ENCODE measurements around the gene HCK.
A peak's percentile ranks its signal among the peaks of the same experiment; 100 is the strongest.

HCK gene

GRCh38 chr20:32050851-32051556, 1.0 kb upstream of the HCK start:
- Mint-ChIP-seq H3K36me3 (ENCODE audit: low read depth) (no peaks in the 10 kb centered on the region), H3K4me3 (peak overlapping the region in 2 of 3 experiments; percentile 69 to 72), H3K4me1 (peaks cover 9% of the 10 kb centered on the region), H3K27me3 (ENCODE audit: low read depth) (peaks cover 87% of the 10 kb centered on the region), H3K27ac (no peak overlapping the region), H3K9me3 (peaks cover 9% of the 10 kb centered on the region)
- TF ChIP-seq, protein P1, sequence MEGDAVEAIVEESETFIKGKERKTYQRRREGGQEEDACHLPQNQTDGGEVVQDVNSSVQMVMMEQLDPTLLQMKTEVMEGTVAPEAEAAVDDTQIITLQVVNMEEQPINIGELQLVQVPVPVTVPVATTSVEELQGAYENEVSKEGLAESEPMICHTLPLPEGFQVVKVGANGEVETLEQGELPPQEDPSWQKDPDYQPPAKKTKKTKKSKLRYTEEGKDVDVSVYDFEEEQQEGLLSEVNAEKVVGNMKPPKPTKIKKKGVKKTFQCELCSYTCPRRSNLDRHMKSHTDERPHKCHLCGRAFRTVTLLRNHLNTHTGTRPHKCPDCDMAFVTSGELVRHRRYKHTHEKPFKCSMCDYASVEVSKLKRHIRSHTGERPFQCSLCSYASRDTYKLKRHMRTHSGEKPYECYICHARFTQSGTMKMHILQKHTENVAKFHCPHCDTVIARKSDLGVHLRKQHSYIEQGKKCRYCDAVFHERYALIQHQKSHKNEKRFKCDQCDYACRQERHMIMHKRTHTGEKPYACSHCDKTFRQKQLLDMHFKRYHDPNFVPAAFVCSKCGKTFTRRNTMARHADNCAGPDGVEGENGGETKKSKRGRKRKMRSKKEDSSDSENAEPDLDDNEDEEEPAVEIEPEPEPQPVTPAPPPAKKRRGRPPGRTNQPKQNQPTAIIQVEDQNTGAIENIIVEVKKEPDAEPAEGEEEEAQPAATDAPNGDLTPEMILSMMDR (IDR thresholded peaks at IDR 0.05; ENCODE audit: unreplicated experiment in 3 of 3) = no peak

DNA sequence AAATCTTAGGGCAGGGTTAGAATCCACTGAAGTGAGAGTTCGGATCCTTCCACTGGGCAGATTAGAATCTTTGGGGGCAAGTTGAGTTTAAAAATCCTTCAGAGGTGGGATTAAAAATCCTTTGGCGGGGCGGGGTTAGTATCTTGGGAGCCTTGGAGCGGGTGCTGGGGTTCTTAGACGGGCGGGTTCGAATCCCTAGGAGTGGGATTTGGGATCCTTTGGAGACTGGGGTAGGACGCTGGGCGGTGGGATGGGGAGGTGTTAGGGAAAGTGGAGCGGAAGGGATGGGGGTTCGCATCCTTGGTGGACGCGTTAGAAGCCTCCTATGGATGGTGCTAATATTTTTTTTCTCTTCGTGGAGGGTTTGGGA, 337 bp upstream of the HCK start:
- H3K4me1 Mint-ChIP-seq = peaks cover 9% of the 10 kb centered on the region
- TF ChIP-seq, protein P1 (IDR thresholded peaks at IDR 0.05; ENCODE audit: unreplicated experiment in 3 of 3) = no peak

DNA sequence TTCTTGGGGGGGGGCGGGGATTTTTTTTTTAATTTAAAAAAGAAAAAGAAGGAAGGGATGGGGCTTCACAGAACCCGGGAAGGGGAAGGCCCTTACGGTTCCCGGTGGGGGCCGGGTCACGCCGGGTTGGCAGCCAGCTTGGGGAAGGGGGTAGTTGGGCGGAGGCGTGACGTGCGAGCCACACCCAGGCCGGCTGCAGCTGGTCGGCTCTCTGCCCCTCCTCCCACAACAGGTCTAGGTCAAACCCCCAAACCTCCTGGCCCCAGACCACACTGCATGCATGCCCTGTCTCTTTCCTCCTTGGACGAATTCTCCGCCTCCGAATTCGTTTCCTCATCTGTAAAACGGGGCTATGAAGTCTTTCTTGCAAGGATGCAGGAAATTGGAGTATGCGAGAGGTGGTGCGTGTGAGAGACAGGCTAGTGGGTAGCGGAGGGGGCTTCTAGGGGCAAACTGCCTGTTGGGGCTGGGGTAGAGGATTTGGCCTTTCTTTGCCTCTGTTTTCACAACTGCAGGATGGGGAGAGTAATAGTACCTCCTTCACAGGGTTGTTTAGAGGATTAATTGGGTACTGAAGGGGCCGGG, 828 bp downstream of the HCK start:
- no peaks in the 10 kb centered on the region for H3K36me3 Mint-ChIP-seq (ENCODE audit: low read depth)
- H3K4me3 Mint-ChIP-seq = no peak overlapping the region
- H3K27ac Mint-ChIP-seq = no peak overlapping the region
- peaks cover 9% of the 10 kb centered on the region for H3K4me1 Mint-ChIP-seq
- H3K27me3 Mint-ChIP-seq (ENCODE audit: low read depth) = peaks cover 90% of the 10 kb centered on the region
- peaks cover 9% of the 10 kb centered on the region for H3K9me3 Mint-ChIP-seq
- TF ChIP-seq, protein P1 (IDR thresholded peaks at IDR 0.05; ENCODE audit: unreplicated experiment in 3 of 3) = no peak

More for the DNA sequence above, 337 bp upstream of the HCK start:
- no peaks in the 10 kb centered on the region for H3K36me3 Mint-ChIP-seq (ENCODE audit: low read depth)
- H3K4me3 Mint-ChIP-seq = peak overlapping the region; percentile 63 to 72 (median 69)
- H3K27me3 Mint-ChIP-seq (ENCODE audit: low read depth) = peaks cover 86% of the 10 kb centered on the region
- no peak overlapping the region for H3K27ac Mint-ChIP-seq
- H3K9me3 Mint-ChIP-seq = peaks cover 9% of the 10 kb centered on the region

GRCh38 chr20:32053648-32054047, 1.6 kb downstream of the HCK start:
- Mint-ChIP-seq H3K4me1 (peaks cover 9% of the 10 kb centered on the region), H3K27me3 (ENCODE audit: low read depth) (peaks cover 91% of the 10 kb centered on the region), H3K9me3 (peaks cover 7% of the 10 kb centered on the region), H3K27ac (no peak overlapping the region), H3K4me3 (no peak overlapping the region), H3K36me3 (ENCODE audit: low read depth) (no peaks in the 10 kb centered on the region)
- TF ChIP-seq, protein P1 (IDR thresholded peaks at IDR 0.05; ENCODE audit: unreplicated experiment in 3 of 3) = no peak

GRCh38 chr20:32056708-32057483, 4.9 kb downstream of the HCK start:
- TF ChIP-seq, protein P1 (IDR thresholded peaks at IDR 0.05; ENCODE audit: unreplicated experiment in 3 of 3) = no peak
- peaks cover 3% of the 10 kb centered on the region for H3K4me1 Mint-ChIP-seq
- peaks cover 79% of the 10 kb centered on the region for H3K27me3 Mint-ChIP-seq (ENCODE audit: low read depth)
- no peaks in the 10 kb centered on the region for H3K36me3 Mint-ChIP-seq (ENCODE audit: low read depth)
- no peak overlapping the region for H3K27ac Mint-ChIP-seq
- no peak overlapping the region for H3K4me3 Mint-ChIP-seq
- no peaks in the 10 kb centered on the region for H3K9me3 Mint-ChIP-seq
